BLaER1 (cell line): ENCODE data around the gene ARPC2.

Experiments used
- H3K27ac ChIP-seq: shearing (Covaris generic); formaldehyde crosslinking; 2 replicates; pipeline ENCODE4 v1.8.1; 2022
- H3K27me3 ChIP-seq: shearing (Covaris generic); formaldehyde crosslinking; 2 replicates; pipeline ENCODE4 v1.8.1; 2022
- H3K36me3 ChIP-seq: shearing (Covaris generic); formaldehyde crosslinking; 2 replicates; pipeline ENCODE4 v1.8.1; 2022
- H3K4me1 ChIP-seq: shearing (Covaris generic); formaldehyde crosslinking; 2 replicates; pipeline ENCODE4 v1.8.1; 2022
- H3K4me2 ChIP-seq: shearing (Covaris generic); formaldehyde crosslinking; 2 replicates; pipeline ENCODE4 v1.8.1; 2022
- H3K4me3 ChIP-seq: shearing (Covaris generic); formaldehyde crosslinking; 2 replicates; pipeline ENCODE4 v1.8.1; 2022
- H3K9ac ChIP-seq: shearing (Covaris generic); formaldehyde crosslinking; 2 replicates; pipeline ENCODE4 v1.8.1; 2022
- H3K9me3 ChIP-seq: shearing (Covaris generic); formaldehyde crosslinking; 2 replicates; pipeline ENCODE4 v1.8.1; 2022
- H4K20me1 ChIP-seq: shearing (Covaris generic); formaldehyde crosslinking; 2 replicates; pipeline ENCODE4 v1.8.1; 2022
- Cebpa-rat ChIP-seq: shearing (Covaris generic); IDR thresholded peaks from 2 replicates; pipeline ENCODE4 v1.8.1; 2022

Gene ARPC2

GRCh38 chr2:218249691-218250090, 32.7 kb downstream of the ARPC2 start:
- Histone ChIP-seq H4K20me1 (peaks cover 44% of the 10 kb centered on the region), H3K4me2 (no peak overlapping the region), H3K36me3 (peaks cover 100% of the 10 kb centered on the region), H3K27ac (no peak overlapping the region), H3K9ac (no peak overlapping the region), H3K4me3 (no peak overlapping the region), H3K27me3 (no peaks in the 10 kb centered on the region), H3K9me3 (no peaks in the 10 kb centered on the region), H3K4me1 (no peaks in the 10 kb centered on the region)
- no peak for TF ChIP-seq Cebpa-rat

- Histone ChIP-seq H3K36me3 (peaks cover 94% of the 10 kb centered on the region), H3K9ac (no peak overlapping the region), H3K27me3 (no peaks in the 10 kb centered on the region), H3K4me2 (no peak overlapping the region), H4K20me1 (peaks cover 61% of the 10 kb centered on the region), H3K27ac (no peak overlapping the region), H3K4me3 (no peak overlapping the region), H3K9me3 (no peaks in the 10 kb centered on the region), H3K4me1 (peaks cover 10% of the 10 kb centered on the region)
- TF ChIP-seq Cebpa-rat, result no peak
Observed at GRCh38 chr2:218252509-218253231, 35.7 kb downstream of the ARPC2 start.

DNA sequence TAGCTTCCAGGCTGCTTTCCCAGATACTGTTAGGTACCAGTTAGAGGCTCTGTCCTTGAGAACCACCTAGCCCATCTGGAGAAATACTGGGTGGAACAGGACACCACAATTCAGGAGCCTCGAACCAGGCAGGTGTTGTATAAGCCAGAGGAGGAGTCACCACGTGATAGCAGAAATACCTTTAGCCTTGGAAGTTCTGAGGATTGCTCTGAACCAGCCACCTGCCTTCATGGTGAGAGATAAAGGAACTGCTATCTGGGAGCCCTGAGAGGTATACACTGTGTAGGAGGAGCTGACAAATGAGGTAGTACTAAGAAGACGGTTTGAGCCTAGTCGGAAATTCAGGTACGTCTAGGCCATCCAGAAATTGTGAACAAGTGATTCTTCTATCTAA, 36.2 kb downstream of the ARPC2 start:
- H3K27me3 ChIP-seq, result no peaks in the 10 kb centered on the region
- no peak overlapping the region for H3K9ac ChIP-seq
- H3K4me1 ChIP-seq, result peaks cover 16% of the 10 kb centered on the region
- H3K4me2 ChIP-seq, result no peak overlapping the region
- TF ChIP-seq Cebpa-rat, result no peak
- H3K9me3 ChIP-seq, result no peaks in the 10 kb centered on the region
- no peak overlapping the region for H3K27ac ChIP-seq
- peaks cover 61% of the 10 kb centered on the region for H4K20me1 ChIP-seq
- peaks cover 88% of the 10 kb centered on the region for H3K36me3 ChIP-seq
- no peak overlapping the region for H3K4me3 ChIP-seq

DNA sequence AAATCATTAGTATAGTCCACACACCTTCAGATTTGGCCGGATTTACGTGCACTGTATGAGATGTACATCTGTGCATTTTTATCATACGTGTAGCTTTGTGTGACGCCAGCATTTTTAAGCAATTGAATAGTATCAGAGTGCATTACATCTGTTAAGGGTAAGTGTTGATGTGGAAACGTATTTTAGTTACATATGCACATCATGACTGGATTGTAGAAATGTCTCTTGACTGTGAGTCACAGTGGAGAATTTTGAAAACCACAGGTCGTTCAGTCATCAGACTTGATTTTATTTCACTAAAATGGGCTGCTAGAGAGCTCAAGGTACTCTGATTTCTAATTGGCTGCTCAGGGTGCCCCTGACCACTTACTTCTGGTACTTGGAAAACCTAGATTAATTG, 38.5 kb downstream of the ARPC2 start:
- no peak overlapping the region for H3K9ac ChIP-seq
- H3K27me3 ChIP-seq, result no peaks in the 10 kb centered on the region
- peaks cover 61% of the 10 kb centered on the region for H4K20me1 ChIP-seq
- no peak overlapping the region for H3K27ac ChIP-seq
- TF ChIP-seq Cebpa-rat, result no peak
- H3K4me3 ChIP-seq, result no peak overlapping the region
- H3K4me1 ChIP-seq, result peaks cover 29% of the 10 kb centered on the region
- no peak overlapping the region for H3K4me2 ChIP-seq
- H3K9me3 ChIP-seq, result no peaks in the 10 kb centered on the region
- H3K36me3 ChIP-seq, result peaks cover 66% of the 10 kb centered on the region

GRCh38 chr2:218256612-218257350, 39.8 kb downstream of the ARPC2 start:
- no peak overlapping the region for H3K9ac ChIP-seq
- H4K20me1 ChIP-seq, result peaks cover 49% of the 10 kb centered on the region
- H3K9me3 ChIP-seq, result no peaks in the 10 kb centered on the region
- peaks cover 53% of the 10 kb centered on the region for H3K36me3 ChIP-seq
- peak overlapping the region; percentile 67; the same call in 1 of the 2 replicates for H3K4me2 ChIP-seq
- H3K27ac ChIP-seq, result peak overlapping the region; percentile 45; the same call in 1 of the 2 replicates
- H3K27me3 ChIP-seq, result no peaks in the 10 kb centered on the region
- H3K4me1 ChIP-seq, result peaks cover 40% of the 10 kb centered on the region
- no peak overlapping the region for H3K4me3 ChIP-seq
- TF ChIP-seq Cebpa-rat, result no peak

GRCh38 chr2:218257390-218257981, 40.5 kb downstream of the ARPC2 start:
- Histone ChIP-seq H3K36me3 (peaks cover 46% of the 10 kb centered on the region), H3K4me3 (no peak overlapping the region), H3K9me3 (no peaks in the 10 kb centered on the region), H3K27ac (peak overlapping the region; percentile 45; the same call in 1 of the 2 replicates), H3K27me3 (no peaks in the 10 kb centered on the region), H3K4me1 (peaks cover 47% of the 10 kb centered on the region), H3K4me2 (peak overlapping the region; percentile 67), H4K20me1 (peaks cover 42% of the 10 kb centered on the region), H3K9ac (no peak overlapping the region)
- TF ChIP-seq Cebpa-rat, result no peak

- no peak overlapping the region for H3K9ac ChIP-seq
- peaks cover 45% of the 10 kb centered on the region for H3K36me3 ChIP-seq
- peaks cover 27% of the 10 kb centered on the region for H4K20me1 ChIP-seq
- peaks cover 63% of the 10 kb centered on the region for H3K4me1 ChIP-seq
- H3K9me3 ChIP-seq, result no peaks in the 10 kb centered on the region
- no peak overlapping the region for H3K4me3 ChIP-seq
- no peaks in the 10 kb centered on the region for H3K27me3 ChIP-seq
- H3K4me2 ChIP-seq, result no peak overlapping the region; the same call in 1 of the 2 replicates
- H3K27ac ChIP-seq, result peak overlapping the region; percentile 31; the same call in 1 of the 2 replicates
- no peak for TF ChIP-seq Cebpa-rat
Observed at GRCh38 chr2:218259099-218259961, 42.3 kb downstream of the ARPC2 start.

GRCh38 chr2:218260166-218260565, 43.2 kb downstream of the ARPC2 start:
- no peak overlapping the region for H3K9ac ChIP-seq
- peaks cover 69% of the 10 kb centered on the region for H3K4me1 ChIP-seq
- no peak for TF ChIP-seq Cebpa-rat
- peaks cover 26% of the 10 kb centered on the region for H4K20me1 ChIP-seq
- no peak overlapping the region for H3K27ac ChIP-seq
- H3K4me3 ChIP-seq, result no peak overlapping the region
- H3K27me3 ChIP-seq, result no peaks in the 10 kb centered on the region
- H3K4me2 ChIP-seq, result no peak overlapping the region
- H3K9me3 ChIP-seq, result no peaks in the 10 kb centered on the region
- peaks cover 45% of the 10 kb centered on the region for H3K36me3 ChIP-seq

- no peak for TF ChIP-seq Cebpa-rat
- Histone ChIP-seq H3K4me2 (peak within 1 kb of the TSS; percentile 77), H3K9ac (peak within 1 kb of the TSS; percentile 69), H3K27me3 (no peaks in the 10 kb centered on the region), H3K4me3 (no peak within 1 kb of the TSS), H3K9me3 (no peaks in the 10 kb centered on the region), H4K20me1 (peaks cover 26% of the 10 kb centered on the region), H3K27ac (peak within 1 kb of the TSS; percentile 71), H3K36me3 (peaks cover 45% of the 10 kb centered on the region), H3K4me1 (peaks cover 69% of the 10 kb centered on the region)
Observed at GRCh38 chr2:218260742-218261422, 43.9 kb downstream of the ARPC2 start, which contains the start of gene GPBAR1. TSS of gene GPBAR1 (plus strand) at chr2:218261015. CDS start at chr2:218262725, 1,710 bp downstream.
